GM23248 (cell line): Measurements from ENCODE around the gene RELN. TPM values are rescaled to one million over a fixed set of nuclear protein-coding genes. Genes with fewer than 3 reads are reported as not detected.

Source experiments
- DNase-seq: peaks from one replicate; pipeline ENCODE4 v3.0.0-alpha.2; 2015
- H2AFZ ChIP-seq: fragments of 200-600 bp; sonication (generic); 2 replicates; pipeline ENCODE4 v1.6.1; 2016; ENCODE audit warnings: antibody characterized with exemption
- H3F3A ChIP-seq: fragments of 200-600 bp; sonication (generic); 2 replicates; pipeline ENCODE4 v1.6.1; 2016; ENCODE audit warnings: mild to moderate bottlenecking, antibody characterized with exemption, mixed run types; ENCODE audit not compliant: insufficient read depth
- H3K27ac ChIP-seq: fragments of 200-600 bp; sonication (generic); 2 replicates; pipeline ENCODE4 v1.5.1; 2016; ENCODE audit warnings: mild to moderate bottlenecking
- H3K27me3 ChIP-seq: fragments of 200-600 bp; sonication (generic); replicated peaks from 2 replicates; pipeline ENCODE4 v1.6.1; 2016; ENCODE audit warnings: mild to moderate bottlenecking; ENCODE audit not compliant: insufficient read depth
- H3K36me3 ChIP-seq: fragments of 200-600 bp; sonication (generic); 2 replicates; pipeline ENCODE4 v1.6.1; 2016; ENCODE audit warnings: low read depth, mild to moderate bottlenecking
- H3K4me1 ChIP-seq: fragments of 200-600 bp; sonication (generic); 2 replicates; pipeline ENCODE4 v1.6.1; 2016; ENCODE audit warnings: mild to moderate bottlenecking; ENCODE audit not compliant: insufficient read depth
- H3K4me2 ChIP-seq: fragments of 200-600 bp; sonication (generic); one replicate; pipeline ENCODE4 v1.6.1; 2016; ENCODE audit warnings: mild to moderate bottlenecking; ENCODE audit not compliant: unreplicated experiment
- H3K4me3 ChIP-seq: fragments of 200-600 bp; sonication (generic); 2 replicates; pipeline ENCODE4 v1.5.1; 2016; ENCODE audit warnings: mild to moderate bottlenecking
- H3K79me2 ChIP-seq: fragments of 200-600 bp; sonication (generic); 2 replicates; pipeline ENCODE4 v1.6.1; 2016; ENCODE audit warnings: mild to moderate bottlenecking; ENCODE audit not compliant: insufficient read depth
- H3K9ac ChIP-seq: fragments of 200-600 bp; sonication (generic); 2 replicates; pipeline ENCODE4 v1.6.1; 2016; ENCODE audit warnings: mild to moderate bottlenecking
- H3K9me2 ChIP-seq: fragments of 200-600 bp; sonication (generic); 2 replicates; pipeline ENCODE4 v1.6.1; 2016; ENCODE audit warnings: mixed run types, mild to moderate bottlenecking, moderate library complexity; ENCODE audit not compliant: insufficient read depth
- H3K9me3 ChIP-seq: fragments of 200-600 bp; sonication (generic); one replicate; pipeline ENCODE4 v1.6.1; 2017; ENCODE audit warnings: low read depth
- H4K20me1 ChIP-seq: fragments of 200-600 bp; sonication (generic); 2 replicates; pipeline ENCODE4 v1.6.0; 2016; ENCODE audit not compliant: insufficient read depth
- EZH2 ChIP-seq: fragments of 200-600 bp; sonication (generic); IDR thresholded peaks from 2 replicates; pipeline ENCODE4 v1.6.1; 2018; ENCODE audit warnings: antibody characterized with exemption, mild to moderate bottlenecking; ENCODE audit not compliant: insufficient read depth, poor library complexity, severe bottlenecking
- EZH2phosphoT487 ChIP-seq: fragments of 200-600 bp; sonication (generic); IDR thresholded peaks from 2 replicates; pipeline ENCODE4 v1.6.1; 2018; ENCODE audit warnings: antibody characterized with exemption, moderate library complexity, mild to moderate bottlenecking, low read depth; ENCODE audit not compliant: insufficient read depth
- WGBS, 2 experiments: methylation state at CpG; one replicate each; pipeline ENCODE4 v1.1.6; 2015 to 2017; ENCODE audit warnings: low lambda C conversion rate in 2 of 2, low coverage in 1 of 2; ENCODE audit errors: missing lambda C conversion rate in 2 of 2; 5-methylcytosine and 5-hydroxymethylcytosine counted together
- in situ Hi-C: fragments of 300-500 bp; cut with MboI; formaldehyde crosslinking; loops from 2 replicates; pipeline ENCODE4 v1.15.0; 2020
- polyA plus RNA-seq: library from polyadenylated mRNA; unstranded; fragments of >200 nt; fragmentation: Nextera tagmentation; extraction: Ambion mirVana; gene quantifications from 2 replicates; pipeline ENCODE4 v1.2.1, GENCODE V29; 2016
- total RNA-seq: library from RNA; depleted of rRNA; stranded (reverse); fragments of >200 nt; shearing (Covaris generic); gene quantifications from 2 replicates; pipeline ENCODE4 v1.2.3, GENCODE V29; 2014

RELN gene
- total and polyA plus RNA-seq, 2 experiments from 2014 or later = 0.76 to 0.97 TPM

- Histone ChIP-seq H3K9me2 (no peaks in the 10 kb centered on the region), H3K4me1 (no peaks in the 10 kb centered on the region), H3K9me3 (no peaks in the 10 kb centered on the region), H2AFZ (no peak overlapping the region), H3K36me3 (no peaks in the 10 kb centered on the region), H3K79me2 (no peaks in the 10 kb centered on the region), H3K27me3 (no peaks in the 10 kb centered on the region), H3F3A (no peaks in the 10 kb centered on the region), H3K4me2 (no peak overlapping the region), H3K27ac (no peak overlapping the region), H4K20me1 (no peaks in the 10 kb centered on the region), H3K9ac (no peak overlapping the region), H3K4me3 (no peak overlapping the region)
- no peak for TF ChIP-seq EZH2phosphoT487
- no peak for TF ChIP-seq EZH2
- 63 to 73% methylated on average over 2 of the region's 2 CpGs for WGBS, 2 experiments
- no peak for DNase-seq
- in situ Hi-C loops = no loop called here
These were observed 145.6 kb downstream of the RELN start for GRCh38 chr7:103843689-103844480.

GRCh38 chr7:103833401-103833800 lies 156.1 kb downstream of the RELN start:
- H3K4me3 ChIP-seq = no peak overlapping the region
- no peaks in the 10 kb centered on the region for H3K36me3 ChIP-seq
- no peaks in the 10 kb centered on the region for H3K27me3 ChIP-seq
- no peak overlapping the region for H3K4me2 ChIP-seq
- no peak overlapping the region for H3K27ac ChIP-seq
- no peaks in the 10 kb centered on the region for H3K9me3 ChIP-seq
- no peak for DNase-seq
- no peaks in the 10 kb centered on the region for H3K9me2 ChIP-seq
- in situ Hi-C loops = no loop called here
- TF ChIP-seq EZH2 = no peak
- no peak for TF ChIP-seq EZH2phosphoT487
- 50 to 56% methylated on average over 3 of the region's 3 CpGs for WGBS, 2 experiments
- H4K20me1 ChIP-seq = no peaks in the 10 kb centered on the region
- no peak overlapping the region for H3K9ac ChIP-seq
- H3K4me1 ChIP-seq = no peaks in the 10 kb centered on the region
- no peaks in the 10 kb centered on the region for H3F3A ChIP-seq
- no peak overlapping the region for H2AFZ ChIP-seq
- H3K79me2 ChIP-seq = no peaks in the 10 kb centered on the region

GRCh38 chr7:103832438-103832837 lies 157.0 kb downstream of the RELN start:
- no peak overlapping the region for H3K27ac ChIP-seq
- in situ Hi-C loops = no loop called here
- no peaks in the 10 kb centered on the region for H3K9me2 ChIP-seq
- no peaks in the 10 kb centered on the region for H3K9me3 ChIP-seq
- no peaks in the 10 kb centered on the region for H3F3A ChIP-seq
- H3K79me2 ChIP-seq = no peaks in the 10 kb centered on the region
- 74 to 77% methylated on average over 2 of the region's 2 CpGs for WGBS, 2 experiments
- TF ChIP-seq EZH2 (no peak), EZH2phosphoT487 (no peak)
- H3K9ac ChIP-seq = no peak overlapping the region
- H3K4me3 ChIP-seq = no peak overlapping the region
- no peak overlapping the region for H3K4me2 ChIP-seq
- H3K27me3 ChIP-seq = no peaks in the 10 kb centered on the region
- no peaks in the 10 kb centered on the region for H3K36me3 ChIP-seq
- DNase-seq = no peak
- no peaks in the 10 kb centered on the region for H3K4me1 ChIP-seq
- no peaks in the 10 kb centered on the region for H4K20me1 ChIP-seq
- H2AFZ ChIP-seq = no peak overlapping the region

- no peak overlapping the region for H3K9ac ChIP-seq
- no peak for DNase-seq
- H3K9me3 ChIP-seq = no peaks in the 10 kb centered on the region
- no peaks in the 10 kb centered on the region for H4K20me1 ChIP-seq
- no peak overlapping the region for H3K4me3 ChIP-seq
- no peak overlapping the region for H3K27ac ChIP-seq
- no peak overlapping the region for H2AFZ ChIP-seq
- H3F3A ChIP-seq = no peaks in the 10 kb centered on the region
- H3K27me3 ChIP-seq = no peaks in the 10 kb centered on the region
- H3K4me2 ChIP-seq = no peak overlapping the region
- H3K4me1 ChIP-seq = no peaks in the 10 kb centered on the region
- H3K36me3 ChIP-seq = no peaks in the 10 kb centered on the region
- TF ChIP-seq EZH2 (no peak), EZH2phosphoT487 (no peak)
- H3K9me2 ChIP-seq = no peaks in the 10 kb centered on the region
- in situ Hi-C loops = no loop called here
- no peaks in the 10 kb centered on the region for H3K79me2 ChIP-seq
These were observed 165.2 kb downstream of the RELN start for GRCh38 chr7:103824251-103824650.

- peaks cover 6% of the 10 kb centered on the region; the same call in 1 of the 2 replicates for H3K4me1 ChIP-seq
- H3K9me2 ChIP-seq = no peaks in the 10 kb centered on the region
- H3K9ac ChIP-seq = no peak overlapping the region
- in situ Hi-C loops = no loop called here
- H4K20me1 ChIP-seq = no peaks in the 10 kb centered on the region
- no peak overlapping the region for H3K27ac ChIP-seq
- no peaks in the 10 kb centered on the region for H3K9me3 ChIP-seq
- no peak overlapping the region for H3K4me2 ChIP-seq
- no peak for TF ChIP-seq EZH2phosphoT487
- TF ChIP-seq EZH2 = no peak
- H3K27me3 ChIP-seq = no peaks in the 10 kb centered on the region
- DNase-seq = no peak
- H2AFZ ChIP-seq = no peak overlapping the region
- 75 to 86% methylated on average over 1 of the region's 1 CpG for WGBS, 2 experiments
- no peak overlapping the region for H3K4me3 ChIP-seq
- H3F3A ChIP-seq = no peaks in the 10 kb centered on the region
- H3K79me2 ChIP-seq = no peaks in the 10 kb centered on the region
- no peaks in the 10 kb centered on the region for H3K36me3 ChIP-seq
These were observed 166.4 kb downstream of the RELN start for GRCh38 chr7:103823084-103823483.
